Activated CD8-positive, alpha-beta T cell treated with anti-CD3 and anti-CD28 coated beads for 36 hours (primary cell): ENCODE measurements around the gene ARMC9. TPM values are rescaled to one million over a fixed set of nuclear protein-coding genes. Genes with fewer than 3 reads are reported as not detected.
"Not testable (repeated sequence)": the region's sequence is repeated elsewhere in the genome, so short reads cannot be mapped to it uniquely, and the experiment has no call there.

ENCODE experiments used
- ATAC-seq: fragments of 200-7000 bp; cut with Tn5 transposase; one replicate; pipeline ENCODE4 v1.10.0; 2021; ENCODE audit warnings: mild to moderate bottlenecking, moderate library complexity
- CTCF ChIA-PET: fragments of 350-600 bp; sonication (Branson Sonifier 250); formaldehyde crosslinking; loops from one replicate; lab custom pipeline; 2021; ENCODE audit warnings: antibody characterized with exemption; lab: Charles Lee
- POLR2A ChIA-PET: fragments of 350-600 bp; sonication (Branson Sonifier 250); formaldehyde crosslinking; loops from one replicate; lab custom pipeline; 2021; ENCODE audit warnings: antibody characterized with exemption; lab: Charles Lee
- DNase-seq: peaks from one replicate; pipeline ENCODE4 v3.0.0-alpha.2; 2020
- H3K27ac Mint-ChIP-seq: one replicate; pipeline ENCODE4 v1.8.0; 2021; ENCODE audit warnings: mild to moderate bottlenecking, mixed read lengths
- H3K27me3 Mint-ChIP-seq: one replicate; pipeline ENCODE4 v1.8.0; 2021; ENCODE audit warnings: mixed read lengths
- H3K36me3 Mint-ChIP-seq: one replicate; pipeline ENCODE4 v1.8.0; 2021; ENCODE audit warnings: low read depth, mixed read lengths
- H3K4me1 Mint-ChIP-seq: one replicate; pipeline ENCODE4 v1.8.0; 2021; ENCODE audit warnings: low read depth, mixed read lengths
- H3K4me3 Mint-ChIP-seq: one replicate; pipeline ENCODE4 v1.8.0; 2021; ENCODE audit warnings: mild to moderate bottlenecking, moderate library complexity, mixed read lengths
- H3K9me3 Mint-ChIP-seq: one replicate; pipeline ENCODE4 v1.8.0; 2021; ENCODE audit warnings: mixed read lengths
- intact Hi-C: fragments of 100-400 bp; cut with micrococcal nuclease; formaldehyde crosslinking; loops from one replicate; pipeline ENCODE4 v1.10.0; 2022
- total RNA-seq, 2 experiments: library from RNA; stranded (reverse); gene quantifications; one replicate each; pipeline ENCODE4 v1.2.3, GENCODE V29; 2021
- TF ChIP-seq, protein P1 (sequence below): fragments of 200-600 bp; IDR thresholded peaks from one replicate; pipeline ENCODE4 v1.8.0; 2022; ENCODE audit warnings: antibody characterized with exemption, mild to moderate bottlenecking

The ARMC9 gene
- total RNA-seq, 2 experiments from 2014 or later, result 2.0 to 2.2 TPM

- POLR2A ChIA-PET, result no interaction called here
- Mint-ChIP-seq H3K4me3 (no peak overlapping the region), H3K27ac (no peak overlapping the region), H3K27me3 (no peaks in the 10 kb centered on the region), H3K9me3 (no peaks in the 10 kb centered on the region), H3K4me1 (no peaks in the 10 kb centered on the region), H3K36me3 (no peaks in the 10 kb centered on the region)
- TF ChIP-seq, protein P1, sequence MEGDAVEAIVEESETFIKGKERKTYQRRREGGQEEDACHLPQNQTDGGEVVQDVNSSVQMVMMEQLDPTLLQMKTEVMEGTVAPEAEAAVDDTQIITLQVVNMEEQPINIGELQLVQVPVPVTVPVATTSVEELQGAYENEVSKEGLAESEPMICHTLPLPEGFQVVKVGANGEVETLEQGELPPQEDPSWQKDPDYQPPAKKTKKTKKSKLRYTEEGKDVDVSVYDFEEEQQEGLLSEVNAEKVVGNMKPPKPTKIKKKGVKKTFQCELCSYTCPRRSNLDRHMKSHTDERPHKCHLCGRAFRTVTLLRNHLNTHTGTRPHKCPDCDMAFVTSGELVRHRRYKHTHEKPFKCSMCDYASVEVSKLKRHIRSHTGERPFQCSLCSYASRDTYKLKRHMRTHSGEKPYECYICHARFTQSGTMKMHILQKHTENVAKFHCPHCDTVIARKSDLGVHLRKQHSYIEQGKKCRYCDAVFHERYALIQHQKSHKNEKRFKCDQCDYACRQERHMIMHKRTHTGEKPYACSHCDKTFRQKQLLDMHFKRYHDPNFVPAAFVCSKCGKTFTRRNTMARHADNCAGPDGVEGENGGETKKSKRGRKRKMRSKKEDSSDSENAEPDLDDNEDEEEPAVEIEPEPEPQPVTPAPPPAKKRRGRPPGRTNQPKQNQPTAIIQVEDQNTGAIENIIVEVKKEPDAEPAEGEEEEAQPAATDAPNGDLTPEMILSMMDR, result no peak
- no peak for DNase-seq
- CTCF ChIA-PET, result no interaction called here
- intact Hi-C loops, result no loop called here
- ATAC-seq, result no peak
Measured at GRCh38 chr2:231250698-231251097, 52.3 kb downstream of the ARMC9 start.

DNA sequence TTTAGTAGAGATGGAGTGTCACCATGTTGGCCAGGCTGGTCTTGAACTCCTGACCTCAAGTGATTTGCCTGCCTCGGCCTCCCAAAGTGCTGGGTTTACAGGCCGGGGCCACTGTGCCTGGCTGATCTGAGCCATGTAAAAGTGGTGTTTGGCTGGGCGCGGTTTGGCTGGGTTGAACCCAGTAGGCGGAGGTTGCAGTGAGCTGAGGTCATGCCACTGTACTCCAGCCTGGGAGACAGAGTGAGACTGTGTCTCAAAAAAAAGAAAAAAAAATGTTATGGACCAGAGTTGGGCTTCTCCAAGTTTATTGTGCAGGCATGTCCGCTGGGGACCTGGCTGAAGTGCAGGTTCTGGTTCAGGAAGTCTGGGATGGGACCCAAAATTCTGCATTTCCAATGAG is 54.9 kb downstream of the ARMC9 start:
- DNase-seq, H3K36me3 Mint-ChIP-seq, H3K4me1 Mint-ChIP-seq, ATAC-seq, H3K9me3 Mint-ChIP-seq, H3K27ac Mint-ChIP-seq, H3K4me3 Mint-ChIP-seq, intact Hi-C loops, H3K27me3 Mint-ChIP-seq: not testable (repeated sequence)
- ChIA-PET POLR2A (interaction anchor here (1.2 kb wide), 1 partner anchor 8 kb away, joined by 3 read pairs; no protein-coding TSS in a partner anchor), CTCF (interaction anchor here (0.7 to 1.0 kb wide), 3 partner anchors 24 to 149 kb away, joined by 3 read pairs; no protein-coding TSS in a partner anchor)

DNA sequence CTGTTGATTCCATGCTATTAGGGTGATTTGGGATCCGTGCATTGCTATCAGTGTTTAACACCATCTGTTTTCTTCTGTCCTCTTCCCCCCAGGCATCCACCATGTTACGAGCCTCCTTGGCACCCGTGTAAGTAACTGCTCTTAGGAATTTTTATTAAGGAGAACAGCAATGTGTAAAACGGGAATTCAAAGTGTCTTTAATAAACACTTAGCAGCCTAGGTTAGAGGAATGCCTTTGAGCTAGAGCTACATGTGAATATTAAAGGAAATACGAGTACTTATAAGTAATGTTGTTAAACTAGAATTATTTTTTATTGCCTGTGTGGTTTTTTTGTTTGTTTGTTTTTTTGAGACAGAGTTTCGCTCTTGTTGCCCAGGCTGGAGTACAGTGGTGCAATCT is 58.1 kb downstream of the ARMC9 start:
- intact Hi-C loops, result no loop called here
- CTCF ChIA-PET, result no interaction called here
- peaks cover 12% of the 10 kb centered on the region for H3K4me1 Mint-ChIP-seq
- DNase-seq (no peak), ATAC-seq (no peak)
- H3K27ac Mint-ChIP-seq, result no peak overlapping the region
- H3K36me3 Mint-ChIP-seq, result no peaks in the 10 kb centered on the region
- no peaks in the 10 kb centered on the region for H3K27me3 Mint-ChIP-seq
- POLR2A ChIA-PET, result no interaction called here
- TF ChIP-seq, protein P1, result no peak
- H3K4me3 Mint-ChIP-seq, result no peak overlapping the region
- H3K9me3 Mint-ChIP-seq, result no peaks in the 10 kb centered on the region

DNA sequence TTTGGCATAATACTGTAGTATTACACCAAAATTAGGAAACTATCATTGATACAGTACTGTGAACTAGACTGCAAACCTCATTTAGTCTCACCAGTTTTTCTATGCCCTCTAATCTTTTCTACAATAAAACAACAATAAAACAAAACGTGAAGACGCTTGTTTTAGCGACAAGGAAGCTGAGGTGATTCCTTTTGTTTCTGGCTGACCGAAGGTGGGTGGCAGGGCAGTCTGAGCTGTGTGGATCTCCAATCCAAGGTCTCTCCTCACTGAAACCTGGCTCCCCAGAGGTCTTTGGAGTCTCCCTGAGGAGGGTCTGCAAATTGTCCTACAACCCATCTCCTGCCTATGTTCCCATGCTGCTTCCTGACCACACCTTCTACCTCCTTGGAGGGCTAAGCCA is 59.3 kb downstream of the ARMC9 start:
- ChIA-PET POLR2A (no interaction called here), CTCF (no interaction called here)
- Mint-ChIP-seq H3K9me3 (no peaks in the 10 kb centered on the region), H3K27me3 (no peaks in the 10 kb centered on the region), H3K4me1 (peaks cover 12% of the 10 kb centered on the region), H3K4me3 (no peak overlapping the region), H3K36me3 (no peaks in the 10 kb centered on the region), H3K27ac (no peak overlapping the region)
- DNase-seq, result no peak
- no peak for ATAC-seq
- TF ChIP-seq, protein P1, result no peak
- intact Hi-C loops, result no loop called here

DNA sequence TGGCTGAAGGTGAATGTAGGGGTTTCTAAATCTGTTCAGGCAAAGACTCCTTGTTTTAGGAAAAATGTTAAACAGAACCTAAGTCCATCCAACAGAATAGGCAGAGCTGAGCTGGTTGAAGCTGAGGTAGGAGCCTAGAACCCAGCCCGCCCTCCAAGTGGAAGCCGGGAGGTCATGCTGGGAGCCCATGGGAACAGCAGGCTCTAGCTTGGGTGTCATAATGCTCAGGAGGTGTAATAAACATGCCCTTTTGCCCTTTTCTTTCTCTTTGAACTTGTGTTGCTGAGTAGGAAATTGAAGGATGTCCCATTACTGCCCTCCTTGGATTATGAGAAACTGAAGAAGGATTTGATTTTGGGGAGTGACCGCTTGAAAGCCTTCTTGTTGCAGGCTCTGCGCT is 60.3 kb downstream of the ARMC9 start:
- DNase-seq (no peak), ATAC-seq (no peak)
- Mint-ChIP-seq H3K36me3 (no peaks in the 10 kb centered on the region), H3K27me3 (no peaks in the 10 kb centered on the region), H3K4me1 (peaks cover 12% of the 10 kb centered on the region), H3K9me3 (no peaks in the 10 kb centered on the region), H3K27ac (no peak overlapping the region), H3K4me3 (no peak overlapping the region)
- TF ChIP-seq, protein P1, result no peak
- intact Hi-C loops, result no loop called here
- ChIA-PET CTCF (no interaction called here), POLR2A (no interaction called here)

DNA sequence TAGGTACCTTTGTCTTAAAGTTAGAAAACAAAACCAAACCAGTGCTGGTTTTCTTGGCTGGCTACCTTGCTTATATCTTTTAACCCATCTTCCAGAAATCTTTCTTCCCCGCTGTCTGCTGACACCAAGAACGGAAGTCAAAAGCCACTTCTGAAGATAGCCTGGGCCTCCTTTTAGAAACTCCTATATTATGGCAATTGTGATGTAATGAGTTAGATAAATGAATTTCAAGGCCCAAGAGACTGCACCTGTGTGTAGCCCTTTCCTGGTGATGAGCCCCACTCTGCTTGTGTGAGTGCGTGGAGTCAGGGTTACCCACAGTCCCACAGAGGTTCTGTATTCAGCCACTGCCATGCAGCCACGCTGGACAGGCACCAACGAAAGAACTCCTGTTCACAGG is 60.7 kb downstream of the ARMC9 start:
- intact Hi-C loops, result no loop called here
- no peaks in the 10 kb centered on the region for H3K36me3 Mint-ChIP-seq
- no peaks in the 10 kb centered on the region for H3K27me3 Mint-ChIP-seq
- no peaks in the 10 kb centered on the region for H3K9me3 Mint-ChIP-seq
- CTCF ChIA-PET, result no interaction called here
- ATAC-seq (no peak), DNase-seq (no peak)
- H3K4me3 Mint-ChIP-seq, result no peak overlapping the region
- no peak overlapping the region for H3K27ac Mint-ChIP-seq
- H3K4me1 Mint-ChIP-seq, result peaks cover 12% of the 10 kb centered on the region
- TF ChIP-seq, protein P1, result no peak
- POLR2A ChIA-PET, result no interaction called here
